ENCODE results near the gene XPNPEP1.

XPNPEP1 gene

GRCh38 chr10:109892117-109892516 is 31.2 kb downstream of the XPNPEP1 start:
- DNase-seq = no peak

- DNase-seq = no peak
These were observed 32.2 kb downstream of the XPNPEP1 start for GRCh38 chr10:109891105-109891504.

- DNase-seq = no peak
These were observed 33.4 kb downstream of the XPNPEP1 start for GRCh38 chr10:109889867-109890266.

GRCh38 chr10:109887776-109888175 is 35.5 kb downstream of the XPNPEP1 start:
- no peak for DNase-seq

GRCh38 chr10:109887243-109887642 is 36.1 kb downstream of the XPNPEP1 start:
- no peak for DNase-seq

- no peak for DNase-seq
These were observed 36.5 kb downstream of the XPNPEP1 start for GRCh38 chr10:109886781-109887140.

- DNase-seq = no peak
These were observed 37.1 kb downstream of the XPNPEP1 start for GRCh38 chr10:109886037-109886780.

GRCh38 chr10:109883859-109884771 is 39.2 kb downstream of the XPNPEP1 start:
- DNase-seq = peak; percentile 69

GRCh38 chr10:109882251-109883057 is 40.9 kb downstream of the XPNPEP1 start:
- no peak for DNase-seq

GRCh38 chr10:109881769-109882057 is 41.6 kb downstream of the XPNPEP1 start:
- no peak for DNase-seq

- DNase-seq = no peak
These were observed 42.2 kb downstream of the XPNPEP1 start for GRCh38 chr10:109880886-109881768.

GRCh38 chr10:109877546-109877945 is 45.8 kb downstream of the XPNPEP1 start:
- DNase-seq = no peak

GRCh38 chr10:109875828-109876821 is 47.2 kb downstream of the XPNPEP1 start:
- DNase-seq = no peak

- DNase-seq = no peak
These were observed 48.2 kb downstream of the XPNPEP1 start for GRCh38 chr10:109875151-109875568.

- DNase-seq = no peak
These were observed 51.8 kb downstream of the XPNPEP1 start for GRCh38 chr10:109871476-109871875.

GRCh38 chr10:109866995-109867635 is 56.2 kb downstream of the XPNPEP1 start:
- DNase-seq = no peak

- no peak for DNase-seq
These were observed 56.9 kb downstream of the XPNPEP1 start for GRCh38 chr10:109866168-109866994.

- no peak for DNase-seq
These were observed 59.5 kb downstream of the XPNPEP1 start for GRCh38 chr10:109863775-109864174.

GRCh38 chr10:109862738-109863137 is 60.6 kb downstream of the XPNPEP1 start:
- no peak for DNase-seq

- no peak for DNase-seq
These were observed 61.3 kb downstream of the XPNPEP1 start for GRCh38 chr10:109862041-109862440.
